ENCODE measurements around the gene CSH2.

Gene CSH2

GRCh38 chr17:63831505-63831904 is 42.0 kb downstream of the CSH2 start:
- no peak for TF ChIP-seq Cebpa-rat (IDR thresholded peaks at IDR 0.05)
- no peaks in the 10 kb centered on the region for H3K27me3 ChIP-seq
- no peak overlapping the region; a peak in 1 of 20 replicates for H3K4me3 ChIP-seq
- peak overlapping the region in 10 of 11 experiments; percentile 1 to 46 (median 32); a peak in 12 of 22 replicates for H3K9ac ChIP-seq
- peaks cover 72 to 84% (median 80%) of the 10 kb centered on the region in 11 experiments for H3K36me3 ChIP-seq
- peaks cover 13 to 90% (median 74%) of the 10 kb centered on the region in 11 experiments; a peak in 19 of 22 replicates for H4K20me1 ChIP-seq
- peak overlapping the region in 5 of 11 experiments; percentile 16 to 49 (median 42); a peak in 9 of 22 replicates for H3K27ac ChIP-seq
- no peaks in the 10 kb centered on the region for H3K9me3 ChIP-seq (replicated peaks in 1 of 11)
- H3K4me1 ChIP-seq = peaks cover 50 to 84% (median 78%) of the 10 kb centered on the region in 10 experiments
- H3K4me2 ChIP-seq = peak overlapping the region; percentile 5 to 72 (median 67); a peak in 20 of 22 replicates

GRCh38 chr17:63830904-63831491 is 42.5 kb downstream of the CSH2 start:
- Histone ChIP-seq H3K9ac (peak overlapping the region in 9 of 11 experiments; percentile 10 to 46 (median 34); a peak in 11 of 22 replicates), H3K4me1 (peaks cover 54 to 84% (median 76%) of the 10 kb centered on the region in 10 experiments)

GRCh38 chr17:63830278-63830677 is 43.2 kb downstream of the CSH2 start:
- Histone ChIP-seq H3K9me3 (replicated peaks in 1 of 11) (no peaks in the 10 kb centered on the region), H3K9ac (peak overlapping the region in 1 of 11 experiments; percentile 50; a peak in 2 of 22 replicates), H3K4me3 (no peak overlapping the region), H3K4me1 (peaks cover 56 to 84% (median 76%) of the 10 kb centered on the region in 10 experiments), H3K27ac (no peak overlapping the region), H3K36me3 (peaks cover 66 to 80% (median 75%) of the 10 kb centered on the region in 11 experiments), H4K20me1 (peaks cover 3 to 90% (median 62%) of the 10 kb centered on the region in 11 experiments; a peak in 19 of 22 replicates), H3K27me3 (no peaks in the 10 kb centered on the region), H3K4me2 (peak overlapping the region in 3 of 11 experiments; percentile 80 to 89 (median 88); a peak in 2 of 22 replicates)
- TF ChIP-seq Cebpa-rat (IDR thresholded peaks at IDR 0.05) = no peak

More at GRCh38 chr17:63830904-63831491, 42.5 kb downstream of the CSH2 start:
- Histone ChIP-seq H3K27ac (peak overlapping the region in 5 of 11 experiments; percentile 16 to 49 (median 42); a peak in 8 of 22 replicates), H3K27me3 (no peaks in the 10 kb centered on the region), H3K9me3 (replicated peaks in 1 of 11) (no peaks in the 10 kb centered on the region), H3K4me2 (peak overlapping the region in 10 of 11 experiments; percentile 32 to 72 (median 67); a peak in 19 of 22 replicates), H4K20me1 (peaks cover 10 to 90% (median 69%) of the 10 kb centered on the region in 11 experiments; a peak in 19 of 22 replicates), H3K4me3 (no peak overlapping the region), H3K36me3 (peaks cover 67 to 80% (median 76%) of the 10 kb centered on the region in 11 experiments)
- TF ChIP-seq Cebpa-rat (IDR thresholded peaks at IDR 0.05) = no peak

GRCh38 chr17:63828936-63829335 is 44.5 kb downstream of the CSH2 start:
- H3K4me1 ChIP-seq = peaks cover 51 to 84% (median 76%) of the 10 kb centered on the region in 10 experiments
- H3K9me3 ChIP-seq (replicated peaks in 1 of 11) = no peaks in the 10 kb centered on the region
- TF ChIP-seq Cebpa-rat (IDR thresholded peaks at IDR 0.05) = no peak
- no peak overlapping the region; a peak in 1 of 22 replicates for H3K27ac ChIP-seq
- peak overlapping the region in 6 of 11 experiments; percentile 2 to 96 (median 92); a peak in 4 of 22 replicates for H3K9ac ChIP-seq
- peak overlapping the region; percentile 80 to 96 (median 92) for H3K4me2 ChIP-seq
- H3K27me3 ChIP-seq = no peaks in the 10 kb centered on the region
- H4K20me1 ChIP-seq = peaks cover 0 to 89% (median 58%) of the 10 kb centered on the region in 11 experiments; a peak in 15 of 22 replicates
- H3K4me3 ChIP-seq = peak overlapping the region in 9 of 10 experiments; percentile 72 to 93 (median 82); a peak in 16 of 20 replicates
- H3K36me3 ChIP-seq = peaks cover 71 to 81% (median 77%) of the 10 kb centered on the region in 11 experiments

GRCh38 chr17:63827801-63828221 is 45.7 kb downstream of the CSH2 start:
- H3K9me3 ChIP-seq (replicated peaks in 1 of 11) = no peaks in the 10 kb centered on the region
- peak overlapping the region; percentile 85 to 97 (median 94) for H3K9ac ChIP-seq
- H3K4me3 ChIP-seq = peak overlapping the region; percentile 66 to 93 (median 82)
- peak overlapping the region; percentile 90 to 99 (median 97) for H3K27ac ChIP-seq
- H3K36me3 ChIP-seq = peaks cover 71 to 81% (median 77%) of the 10 kb centered on the region in 11 experiments
- peaks cover 47 to 82% (median 74%) of the 10 kb centered on the region in 10 experiments for H3K4me1 ChIP-seq
- H4K20me1 ChIP-seq = peaks cover 0 to 89% (median 50%) of the 10 kb centered on the region in 11 experiments; a peak in 15 of 22 replicates
- no peak for TF ChIP-seq Cebpa-rat (IDR thresholded peaks at IDR 0.05)
- peak overlapping the region; percentile 80 to 96 (median 92) for H3K4me2 ChIP-seq
- no peaks in the 10 kb centered on the region for H3K27me3 ChIP-seq

GRCh38 chr17:63827002-63827800 is 46.3 kb downstream of the CSH2 start, which contains the start of the genes FTSJ3 and PSMC5:
TSS of gene FTSJ3 (minus strand) at chr17:63827663. CDS start at chr17:63826902, 761 bp downstream.
TSS of gene PSMC5 (plus strand) at chr17:63827431. CDS start at chr17:63827491, 60 bp downstream.
- peaks cover 71 to 81% (median 77%) of the 10 kb centered on the region in 11 experiments for H3K36me3 ChIP-seq
- H3K4me2 ChIP-seq = peak within 1 kb of the TSS; percentile 80 to 98 (median 94)
- H4K20me1 ChIP-seq = peaks cover 5 to 89% (median 50%) of the 10 kb centered on the region in 11 experiments; a peak in 17 of 22 replicates
- H3K27me3 ChIP-seq = no peaks in the 10 kb centered on the region
- H3K9me3 ChIP-seq (replicated peaks in 1 of 11) = no peaks in the 10 kb centered on the region
- peak within 1 kb of the TSS; percentile 90 to 99 (median 97) for H3K27ac ChIP-seq
- peaks cover 48 to 83% (median 76%) of the 10 kb centered on the region in 10 experiments for H3K4me1 ChIP-seq
- peak within 1 kb of the TSS; percentile 66 to 93 (median 82) for H3K4me3 ChIP-seq
- H3K9ac ChIP-seq = peak within 1 kb of the TSS; percentile 85 to 97 (median 94)
- TF ChIP-seq Cebpa-rat (IDR thresholded peaks at IDR 0.05) = no peak

- no peak for TF ChIP-seq Cebpa-rat (IDR thresholded peaks at IDR 0.05)
- peak overlapping the region; percentile 90 to 99 (median 97) for H3K27ac ChIP-seq
- H3K9ac ChIP-seq = peak overlapping the region; percentile 85 to 97 (median 94)
- H3K4me2 ChIP-seq = peak overlapping the region; percentile 80 to 98 (median 91)
- H3K36me3 ChIP-seq = peaks cover 71 to 81% (median 77%) of the 10 kb centered on the region in 11 experiments
- peaks cover 11 to 89% (median 50%) of the 10 kb centered on the region in 11 experiments; a peak in 17 of 22 replicates for H4K20me1 ChIP-seq
- no peaks in the 10 kb centered on the region for H3K9me3 ChIP-seq (replicated peaks in 1 of 11)
- H3K27me3 ChIP-seq = no peaks in the 10 kb centered on the region
- H3K4me3 ChIP-seq = peak overlapping the region; percentile 66 to 93 (median 82)
- H3K4me1 ChIP-seq = peaks cover 48 to 83% (median 76%) of the 10 kb centered on the region in 10 experiments
Observed at GRCh38 chr17:63826468-63827001, 46.9 kb downstream of the CSH2 start.

GRCh38 chr17:63824362-63824761 is 49.1 kb downstream of the CSH2 start:
- H3K9ac ChIP-seq = no peak overlapping the region; a peak in 1 of 22 replicates
- peak overlapping the region in 2 of 11 experiments; percentile 9 to 12; a peak in 1 of 22 replicates for H3K27ac ChIP-seq
- H3K9me3 ChIP-seq (replicated peaks in 1 of 11) = no peaks in the 10 kb centered on the region
- H3K4me3 ChIP-seq = no peak overlapping the region; a peak in 1 of 20 replicates
- no peak for TF ChIP-seq Cebpa-rat (IDR thresholded peaks at IDR 0.05)
- H3K36me3 ChIP-seq = peaks cover 69 to 81% (median 77%) of the 10 kb centered on the region in 11 experiments
- H3K27me3 ChIP-seq = no peaks in the 10 kb centered on the region
- H3K4me2 ChIP-seq = peak overlapping the region; percentile 80 to 98 (median 91); a peak in 13 of 22 replicates
- H3K4me1 ChIP-seq = peaks cover 61 to 83% (median 75%) of the 10 kb centered on the region in 10 experiments
- peaks cover 15 to 87% (median 45%) of the 10 kb centered on the region in 11 experiments; a peak in 18 of 22 replicates for H4K20me1 ChIP-seq

Data from BLaER1 treated with 17β-estradiol and CSF1 and Interleukin-3, amounts not matched to agents 10 nM and 100 nM (cell line).